NT2/D1 (cell line): ENCODE data around the gene CPEB1.

Experiments
- DNase-seq: peaks from one replicate; pipeline ENCODE4 v3.0.0-alpha.2; 2011; ENCODE audit warnings: low read depth, low spot score
- H3K27me3 ChIP-seq: 2 replicates; pipeline ENCODE4 v1.6.0; 2011; ENCODE audit warnings: mild to moderate bottlenecking; ENCODE audit not compliant: insufficient read length, insufficient read depth
- H3K36me3 ChIP-seq: 2 replicates; pipeline ENCODE4 v1.6.1; 2011; ENCODE audit warnings: mild to moderate bottlenecking, low read length, mixed read lengths; ENCODE audit not compliant: insufficient read depth, insufficient read length
- H3K4me1 ChIP-seq: 2 replicates; pipeline ENCODE4 v1.5.1; 2011; ENCODE audit not compliant: insufficient read depth, insufficient read length
- H3K4me3 ChIP-seq: 2 replicates; pipeline ENCODE4 v1.5.1; 2011; ENCODE audit warnings: low read depth; ENCODE audit not compliant: insufficient read length
- H3K9ac ChIP-seq: 2 replicates; pipeline ENCODE4 v1.6.0; 2011; ENCODE audit warnings: low read depth; ENCODE audit not compliant: insufficient read length
- H3K9me3 ChIP-seq: 2 replicates; pipeline ENCODE4 v1.5.1; 2011; ENCODE audit warnings: mild to moderate bottlenecking, low read length; ENCODE audit not compliant: insufficient read depth
- SUZ12 ChIP-seq: IDR thresholded peaks from 2 replicates; pipeline ENCODE4 v1.6.1; 2011; ENCODE audit not compliant: insufficient read length, insufficient read depth; ENCODE audit errors: extremely low read depth
- YY1 ChIP-seq: IDR thresholded peaks from 2 replicates; pipeline ENCODE4 v1.6.1; 2011; ENCODE audit not compliant: insufficient read length, insufficient read depth
- ZNF274 ChIP-seq: IDR thresholded peaks from 2 replicates; pipeline ENCODE4 v1.6.1; 2011; ENCODE audit warnings: mild to moderate bottlenecking, low read depth, low read length

CPEB1 gene

GRCh38 chr15:82570721-82571508 lies 76.2 kb downstream of the CPEB1 start:
- Histone ChIP-seq H3K9ac (peak overlapping the region; percentile 56), H3K36me3 (no peaks in the 10 kb centered on the region), H3K9me3 (no peaks in the 10 kb centered on the region), H3K27me3 (no peaks in the 10 kb centered on the region), H3K4me1 (peaks cover 7% of the 10 kb centered on the region), H3K4me3 (no peak overlapping the region)
- no peak for TF ChIP-seq ZNF274
- no peak for TF ChIP-seq SUZ12
- TF ChIP-seq YY1 = no peak
- DNase-seq = no peak

- TF ChIP-seq ZNF274 (no peak), YY1 (no peak), SUZ12 (no peak)
- Histone ChIP-seq H3K27me3 (no peaks in the 10 kb centered on the region), H3K4me1 (peaks cover 7% of the 10 kb centered on the region), H3K36me3 (no peaks in the 10 kb centered on the region), H3K9me3 (no peaks in the 10 kb centered on the region), H3K9ac (no peak overlapping the region), H3K4me3 (no peak overlapping the region)
- DNase-seq = no peak
These were observed 77.3 kb downstream of the CPEB1 start for GRCh38 chr15:82569834-82570233.

- no peaks in the 10 kb centered on the region for H3K9me3 ChIP-seq
- H3K9ac ChIP-seq = no peak overlapping the region
- no peak for TF ChIP-seq YY1
- TF ChIP-seq SUZ12 = no peak
- no peak for TF ChIP-seq ZNF274
- no peak for DNase-seq
- no peak overlapping the region for H3K4me3 ChIP-seq
- H3K4me1 ChIP-seq = peaks cover 7% of the 10 kb centered on the region
- no peaks in the 10 kb centered on the region for H3K27me3 ChIP-seq
- no peaks in the 10 kb centered on the region for H3K36me3 ChIP-seq
These were observed 78.2 kb downstream of the CPEB1 start for GRCh38 chr15:82568986-82569385.

DNA sequence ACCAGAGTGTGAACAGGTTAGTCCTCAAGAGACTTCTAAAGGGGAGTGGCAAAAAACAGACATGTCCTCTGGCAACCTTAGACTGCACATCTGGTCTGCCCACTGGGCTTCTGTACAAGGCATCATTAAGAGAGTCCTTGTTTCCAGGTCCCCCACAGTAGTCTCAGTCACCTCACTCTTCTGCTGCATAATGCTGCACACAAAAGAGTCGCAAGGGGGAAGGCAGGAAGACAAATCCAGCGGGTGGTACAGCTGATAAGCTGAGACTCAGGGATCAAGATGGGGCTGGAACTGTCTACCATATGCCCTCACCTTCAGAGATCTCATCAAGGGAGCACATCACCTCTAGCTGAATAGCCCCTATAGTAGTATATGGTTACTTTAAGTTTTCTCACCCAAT lies 79.5 kb downstream of the CPEB1 start:
- no peaks in the 10 kb centered on the region for H3K36me3 ChIP-seq
- TF ChIP-seq YY1 (no peak), SUZ12 (no peak)
- no peaks in the 10 kb centered on the region for H3K27me3 ChIP-seq
- peaks cover 7% of the 10 kb centered on the region for H3K4me1 ChIP-seq
- no peak overlapping the region for H3K4me3 ChIP-seq
- no peak for DNase-seq
- no peaks in the 10 kb centered on the region for H3K9me3 ChIP-seq
- H3K9ac ChIP-seq = no peak overlapping the region

GRCh38 chr15:82566690-82567089 lies 80.5 kb downstream of the CPEB1 start:
- H3K9ac ChIP-seq = no peak overlapping the region
- no peak overlapping the region for H3K4me3 ChIP-seq
- H3K36me3 ChIP-seq = no peaks in the 10 kb centered on the region
- peaks cover 3% of the 10 kb centered on the region for H3K4me1 ChIP-seq
- H3K27me3 ChIP-seq = no peaks in the 10 kb centered on the region
- DNase-seq = no peak
- TF ChIP-seq ZNF274 (no peak), SUZ12 (no peak), YY1 (no peak)
- H3K9me3 ChIP-seq = no peaks in the 10 kb centered on the region

DNA sequence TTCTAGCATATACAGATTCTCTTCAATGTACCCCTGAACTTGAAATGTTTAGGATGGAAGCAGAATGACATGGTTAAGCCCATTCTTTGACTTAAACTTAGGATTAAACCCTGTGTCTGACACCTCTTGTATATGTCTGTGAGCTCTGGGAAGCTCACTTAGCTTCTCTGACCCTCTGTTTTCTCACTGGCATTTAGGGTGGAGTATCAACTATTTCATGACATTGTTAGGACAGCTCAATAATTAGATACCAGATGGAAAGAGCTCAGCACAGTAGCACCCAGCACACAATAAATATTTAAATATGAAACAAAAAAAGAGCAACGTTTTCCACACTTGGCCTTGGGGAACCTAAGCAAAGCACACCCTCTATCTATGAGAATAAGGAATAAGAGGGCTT lies 88.7 kb downstream of the CPEB1 start:
- H3K9ac ChIP-seq = no peak overlapping the region
- peaks cover 4% of the 10 kb centered on the region for H3K36me3 ChIP-seq
- no peaks in the 10 kb centered on the region for H3K4me1 ChIP-seq
- no peaks in the 10 kb centered on the region for H3K27me3 ChIP-seq
- H3K4me3 ChIP-seq = no peak overlapping the region
- H3K9me3 ChIP-seq = no peaks in the 10 kb centered on the region
- no peak for DNase-seq
- TF ChIP-seq ZNF274 = no peak
- TF ChIP-seq YY1 = no peak
- TF ChIP-seq SUZ12 = no peak

DNA sequence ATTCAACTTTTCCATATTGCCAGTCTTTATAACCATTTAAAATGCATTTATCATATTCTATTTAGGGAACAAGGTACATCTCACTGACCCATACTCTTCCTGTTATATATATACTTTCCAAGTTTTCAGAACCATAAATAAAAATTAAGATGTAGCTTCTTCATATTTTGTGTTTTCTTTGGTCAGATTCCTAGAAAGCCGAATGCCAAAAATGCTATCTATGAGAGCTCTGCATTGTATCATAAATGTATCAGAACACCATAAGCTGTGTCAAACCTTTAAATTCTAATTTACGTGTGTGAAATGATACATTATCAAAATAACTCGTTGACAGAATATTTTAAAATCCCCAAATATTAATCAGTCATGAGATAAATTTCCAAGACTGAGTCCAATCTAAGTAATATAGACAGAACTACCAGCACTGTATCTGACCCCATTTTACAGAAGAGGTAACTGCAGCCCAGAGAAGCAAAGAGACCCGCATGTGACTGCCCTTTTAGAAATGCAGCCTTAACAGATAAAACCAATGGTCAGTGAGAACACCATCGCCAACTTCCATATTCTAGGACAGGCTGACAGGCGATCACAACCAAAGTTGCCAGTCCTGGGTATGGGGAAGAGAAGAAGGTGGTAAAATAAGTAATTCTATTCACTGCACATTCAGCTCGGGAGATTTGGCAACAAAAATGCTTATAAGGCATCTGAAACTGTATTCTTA lies 90.7 kb downstream of the CPEB1 start:
- no peaks in the 10 kb centered on the region for H3K4me1 ChIP-seq
- H3K9ac ChIP-seq = no peak overlapping the region
- no peak for DNase-seq
- TF ChIP-seq SUZ12 = no peak
- no peak for TF ChIP-seq ZNF274
- TF ChIP-seq YY1 = no peak
- peaks cover 6% of the 10 kb centered on the region for H3K36me3 ChIP-seq
- no peak overlapping the region for H3K4me3 ChIP-seq
- H3K9me3 ChIP-seq = no peaks in the 10 kb centered on the region
- no peaks in the 10 kb centered on the region for H3K27me3 ChIP-seq
